HPDE6-E6E7 (cell line): Measurements from ENCODE around the gene NSMF.
"Not testable (repeated sequence)": the region's sequence is repeated elsewhere in the genome, so short reads cannot be mapped to it uniquely, and the experiment has no call there.

ENCODE experiments used
- DNase-seq: peaks from one replicate; pipeline ENCODE4 v3.0.0; 2011; ENCODE audit warnings: missing footprints; ENCODE audit errors: extremely low spot score

The NSMF gene

DNA sequence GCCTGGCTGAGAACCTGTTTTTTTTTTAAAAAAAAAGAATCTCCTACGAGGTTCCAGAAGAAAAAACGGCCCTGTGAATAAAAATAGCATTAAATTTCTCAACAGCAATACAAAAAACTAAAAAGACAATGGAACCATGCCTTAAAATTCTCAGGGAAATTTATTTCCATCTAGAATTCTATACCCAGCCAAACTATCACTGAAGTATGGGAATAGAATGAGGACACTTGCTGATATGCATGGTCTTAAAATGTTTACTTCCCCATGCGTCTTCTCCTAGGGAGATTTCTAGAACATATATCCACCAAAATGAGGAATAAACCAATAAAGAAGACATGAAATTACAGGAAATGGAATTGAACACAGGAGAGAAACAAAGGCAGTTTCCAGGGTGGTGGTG lies 16.5 kb upstream of the NSMF start:
- no peak for DNase-seq

DNA sequence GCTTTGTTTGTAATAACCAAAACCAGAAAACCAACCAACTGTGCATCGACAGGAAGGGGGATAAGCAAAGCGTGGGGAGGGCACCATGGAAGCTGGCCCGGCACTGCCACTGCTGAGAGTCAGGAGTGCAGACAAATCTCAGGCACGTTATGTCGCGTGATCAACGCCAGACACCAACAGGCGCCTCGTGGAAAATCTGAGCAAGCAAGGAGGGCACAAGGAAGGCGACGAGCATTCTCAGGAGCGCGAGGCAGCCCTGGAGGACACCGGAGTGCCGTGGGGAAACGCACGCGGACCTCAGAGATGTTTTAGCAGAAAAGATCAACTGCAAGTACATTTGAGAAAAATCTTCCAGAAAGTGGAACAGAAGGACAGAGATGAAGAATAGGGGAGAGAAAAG lies 15.1 kb upstream of the NSMF start:
- DNase-seq, result no peak

DNA sequence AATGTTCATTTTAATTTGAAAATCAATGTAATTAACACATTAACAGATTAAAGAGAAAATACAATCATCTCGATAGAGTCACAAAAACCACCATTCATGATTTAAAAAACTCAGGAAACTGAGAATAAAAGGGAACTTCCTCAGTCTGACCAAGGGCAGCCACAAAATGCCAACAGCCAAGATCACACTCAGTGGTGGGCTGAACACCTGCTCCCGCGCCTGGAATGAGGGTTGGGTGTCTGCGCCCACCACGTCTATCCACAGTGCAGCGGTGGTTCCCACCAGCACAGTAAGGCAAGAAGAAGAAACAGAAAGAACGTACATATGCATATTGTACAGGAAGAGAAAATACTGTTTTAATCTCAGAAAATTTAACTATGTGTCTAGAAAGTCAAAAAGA lies 11.7 kb upstream of the NSMF start:
- DNase-seq, result no peak

DNA sequence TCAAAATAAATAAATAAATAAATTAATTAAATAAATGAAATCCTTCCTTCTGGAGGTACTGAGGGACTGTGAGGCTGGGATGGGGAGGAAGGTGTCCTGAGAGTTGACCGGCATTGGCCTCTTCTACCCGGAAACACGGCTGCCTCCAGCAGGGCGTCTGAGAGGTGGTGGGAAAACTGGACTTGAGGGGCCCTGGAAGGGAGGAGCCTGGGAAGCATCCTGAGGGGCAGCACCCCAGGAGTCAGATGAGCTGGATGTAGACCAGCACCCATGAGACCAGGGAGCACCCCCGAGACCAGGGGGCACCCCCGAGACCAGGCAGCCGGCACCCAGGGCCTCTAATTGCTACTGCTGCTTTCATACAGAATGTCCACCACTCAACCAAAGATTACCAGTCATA lies 8.8 kb upstream of the NSMF start:
- no peak for DNase-seq

DNA sequence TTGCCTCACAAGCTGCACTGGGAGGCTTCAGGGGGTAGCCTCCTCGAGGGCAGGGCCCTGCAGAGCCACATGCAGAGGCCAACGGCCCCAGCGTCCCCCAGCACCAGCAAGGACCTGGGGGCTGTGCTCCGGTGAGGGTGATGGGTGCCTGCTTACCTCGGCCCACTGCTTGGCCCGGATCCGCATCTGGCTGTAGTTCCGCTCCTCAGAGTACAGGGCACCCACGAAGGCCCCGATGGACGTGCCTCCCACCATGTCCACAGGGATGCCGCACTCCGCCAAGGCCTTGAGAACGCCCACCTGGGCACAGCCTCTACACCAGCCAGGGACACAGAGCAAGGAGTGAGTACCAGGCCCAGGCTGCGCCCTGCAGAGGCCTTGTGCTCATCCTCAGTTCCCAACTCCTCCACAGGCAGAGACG lies 8.0 kb upstream of the NSMF start:
- no peak for DNase-seq

DNA sequence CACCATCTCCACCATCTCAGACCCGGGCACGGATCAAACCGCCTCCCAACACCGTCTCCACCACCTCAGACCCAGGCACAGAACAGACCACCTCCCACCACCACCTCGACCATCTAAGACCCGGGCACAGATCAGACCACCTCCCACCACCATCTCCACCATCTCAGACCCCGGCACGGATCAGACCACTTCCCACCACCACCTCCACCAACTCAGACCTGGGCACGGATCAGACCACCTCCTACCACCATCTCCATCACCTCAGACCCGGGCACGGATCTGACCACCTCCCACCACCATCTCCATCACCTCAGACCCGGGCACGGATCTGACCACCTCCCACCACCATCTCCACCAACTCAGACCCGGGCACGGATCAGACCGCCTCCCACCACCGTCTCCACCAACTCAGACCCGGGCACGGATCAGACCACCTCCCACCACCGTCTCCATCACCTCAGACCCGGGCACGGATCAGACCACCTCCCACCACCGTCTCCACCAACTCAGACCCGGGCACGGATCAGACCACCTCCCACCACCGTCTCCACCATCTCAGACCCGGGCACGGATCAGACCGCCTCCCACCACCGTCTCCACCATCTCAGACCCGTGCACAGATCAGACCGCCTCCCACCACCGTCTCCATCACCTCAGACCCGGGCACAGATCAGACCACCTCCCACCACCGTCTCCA lies 7.4 kb upstream of the NSMF start:
- not testable (repeated sequence) for DNase-seq

DNA sequence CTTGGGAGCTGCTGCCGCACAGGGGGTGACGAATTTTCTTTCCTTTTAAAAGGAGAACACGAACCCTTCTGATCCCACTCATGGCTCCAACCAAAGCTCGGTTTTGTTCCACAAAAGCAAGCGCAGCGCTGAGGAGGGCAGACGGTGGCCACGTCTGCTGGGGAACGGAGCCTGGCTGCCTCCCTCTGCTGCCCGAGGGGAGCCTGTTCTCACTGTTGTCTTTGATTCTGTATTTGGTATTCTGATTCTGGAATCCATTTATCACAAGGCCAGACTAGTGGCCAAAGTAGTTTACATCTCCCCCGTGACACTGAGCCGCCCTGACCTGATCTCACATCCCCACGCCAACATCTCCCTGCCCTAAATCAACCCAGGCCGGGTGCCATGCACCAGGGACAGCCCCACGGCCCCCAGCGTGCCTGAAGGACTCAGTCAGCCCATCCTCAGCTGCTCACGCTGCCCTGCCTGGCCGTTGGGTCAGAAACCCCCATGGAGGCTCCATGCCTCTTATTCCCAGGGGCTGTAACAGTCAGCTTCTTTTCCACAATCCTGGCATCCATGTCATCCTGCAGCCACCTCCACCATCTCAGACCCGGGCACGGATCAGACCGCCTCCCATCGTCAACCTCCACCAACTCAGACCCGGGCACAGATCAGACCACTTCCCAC lies 6.7 kb upstream of the NSMF start:
- no peak for DNase-seq

DNA sequence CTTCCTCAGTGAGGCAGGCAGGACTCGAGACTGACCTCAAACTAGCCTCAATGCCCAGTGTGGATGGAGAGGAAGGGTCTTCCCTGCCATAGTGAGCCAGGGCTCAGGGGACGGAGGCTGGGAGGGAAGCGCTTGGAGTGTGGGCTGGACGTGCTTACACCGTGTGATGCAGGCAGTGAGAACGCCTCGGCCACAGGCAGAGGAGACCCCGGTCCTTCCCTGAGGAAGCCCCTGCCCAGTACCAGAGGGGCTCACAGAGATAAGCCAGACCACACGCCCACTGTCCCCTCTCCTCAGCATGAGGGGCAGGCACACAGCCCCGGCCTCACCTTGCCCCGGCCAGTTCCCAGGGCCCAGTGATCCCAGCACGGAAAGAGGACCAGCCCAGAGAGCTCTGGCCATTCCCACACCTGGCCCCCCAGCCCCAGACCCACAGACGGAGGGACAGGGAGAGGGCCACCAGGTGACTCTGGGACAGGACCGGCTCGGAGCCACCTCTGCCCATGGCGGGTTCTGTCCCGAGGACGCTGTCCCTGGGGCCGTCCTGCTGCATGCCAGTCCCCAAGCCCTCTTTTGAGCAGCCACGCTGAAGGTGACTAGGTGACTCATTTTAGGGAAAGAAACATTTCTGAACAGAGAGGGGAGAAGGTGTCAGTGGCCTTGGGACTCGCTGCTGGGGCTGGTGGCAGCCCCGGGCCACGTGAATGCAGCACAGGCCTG lies 6.0 kb upstream of the NSMF start:
- no peak for DNase-seq

DNA sequence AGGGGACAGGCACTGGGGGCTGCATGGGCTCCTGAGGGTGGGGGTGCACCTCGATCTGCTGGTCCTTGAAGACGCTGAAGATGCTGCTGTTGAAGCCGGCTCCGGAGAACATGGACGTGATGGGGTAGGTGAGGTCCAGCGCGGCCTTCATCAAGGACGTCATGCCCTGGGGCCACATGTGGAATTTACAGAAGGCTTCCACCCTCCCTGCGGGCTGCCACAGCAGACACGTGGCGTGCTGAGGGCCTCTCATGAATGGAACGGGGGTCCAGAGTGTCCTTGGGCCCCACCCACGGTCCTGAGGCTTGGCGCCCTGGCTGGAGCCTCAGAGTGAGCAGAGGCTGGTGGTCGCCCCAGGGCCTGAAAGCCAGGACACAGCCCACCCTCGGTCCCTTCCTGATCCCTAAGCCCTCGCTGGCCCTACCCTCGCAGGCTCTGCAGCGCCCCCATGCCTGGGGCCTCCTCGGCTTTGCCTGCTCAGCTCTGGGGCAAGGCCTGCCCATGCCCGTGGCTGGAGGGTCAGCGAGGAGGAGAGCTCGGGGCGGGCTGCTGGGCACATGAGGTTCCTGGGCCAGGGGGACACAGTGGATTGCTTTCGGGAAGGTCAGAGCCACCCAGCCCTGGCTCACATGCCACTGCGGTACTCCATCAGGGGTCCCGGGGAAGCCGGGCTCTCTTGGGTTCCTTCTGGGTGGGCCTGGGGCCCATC lies 5.3 kb upstream of the NSMF start:
- DNase-seq, result no peak

DNA sequence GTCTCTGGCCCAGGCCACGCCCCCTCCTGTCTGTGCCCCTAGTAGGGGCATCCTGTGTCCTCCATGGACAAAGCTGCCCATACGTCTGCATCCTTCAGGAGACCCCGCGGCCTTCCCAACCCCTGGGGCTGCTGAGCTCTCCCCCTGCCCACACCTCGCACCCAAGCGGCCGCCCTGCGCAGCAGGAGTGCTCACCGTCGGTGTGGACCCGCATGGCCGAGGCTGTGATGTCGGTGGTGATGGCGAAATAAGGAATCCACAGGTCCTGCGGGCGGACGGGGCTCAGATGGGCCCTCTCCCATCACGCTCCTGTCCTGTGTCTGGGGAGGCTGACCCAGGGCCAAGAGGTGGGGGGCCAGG lies 4.8 kb upstream of the NSMF start:
- no peak for DNase-seq

DNA sequence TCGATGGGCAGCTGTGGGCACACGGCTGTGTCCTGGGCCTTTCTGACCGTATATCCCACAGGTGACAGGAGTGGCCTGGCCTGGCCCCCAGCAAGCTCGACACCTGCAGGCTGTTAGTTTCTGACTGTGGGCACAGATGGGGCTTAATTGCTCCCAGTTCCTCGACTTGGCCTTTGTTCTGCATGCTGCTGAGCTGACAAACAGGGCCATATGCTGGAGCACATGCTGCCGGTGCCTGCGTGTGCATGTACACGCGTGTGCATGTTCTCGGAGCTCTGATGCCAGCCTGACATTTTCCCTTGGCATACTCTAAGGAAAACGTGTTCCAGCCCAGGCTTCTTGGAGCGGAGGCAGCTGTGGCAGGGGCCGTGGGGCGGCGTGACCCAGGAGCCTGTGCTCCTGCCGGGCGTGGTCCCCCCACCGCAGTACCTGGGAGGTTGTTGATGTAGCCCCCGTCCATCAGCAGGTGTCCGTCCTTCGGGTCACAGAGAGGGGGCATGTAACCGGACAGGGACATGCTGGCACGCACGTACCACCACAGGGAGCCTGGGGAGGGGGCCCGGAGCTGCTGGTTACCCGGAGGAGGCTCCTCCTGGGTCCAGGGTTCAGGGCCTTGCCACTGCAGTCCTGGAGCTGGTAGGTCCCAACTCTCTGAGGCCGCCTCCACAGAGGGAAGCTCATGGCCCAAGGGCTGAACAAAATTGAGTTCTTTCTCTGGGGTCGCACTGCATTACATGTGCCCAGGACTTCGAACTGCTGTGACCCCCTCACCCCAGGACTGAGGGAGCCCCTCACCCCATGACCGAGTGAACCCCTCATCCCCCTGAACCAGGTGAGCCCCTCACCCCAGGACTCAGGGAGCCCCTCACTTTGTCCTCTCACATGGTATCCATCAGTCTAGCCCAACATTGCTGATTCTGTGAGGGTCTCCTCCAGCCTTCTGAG lies 4.1 kb upstream of the NSMF start:
- DNase-seq, result no peak

DNA sequence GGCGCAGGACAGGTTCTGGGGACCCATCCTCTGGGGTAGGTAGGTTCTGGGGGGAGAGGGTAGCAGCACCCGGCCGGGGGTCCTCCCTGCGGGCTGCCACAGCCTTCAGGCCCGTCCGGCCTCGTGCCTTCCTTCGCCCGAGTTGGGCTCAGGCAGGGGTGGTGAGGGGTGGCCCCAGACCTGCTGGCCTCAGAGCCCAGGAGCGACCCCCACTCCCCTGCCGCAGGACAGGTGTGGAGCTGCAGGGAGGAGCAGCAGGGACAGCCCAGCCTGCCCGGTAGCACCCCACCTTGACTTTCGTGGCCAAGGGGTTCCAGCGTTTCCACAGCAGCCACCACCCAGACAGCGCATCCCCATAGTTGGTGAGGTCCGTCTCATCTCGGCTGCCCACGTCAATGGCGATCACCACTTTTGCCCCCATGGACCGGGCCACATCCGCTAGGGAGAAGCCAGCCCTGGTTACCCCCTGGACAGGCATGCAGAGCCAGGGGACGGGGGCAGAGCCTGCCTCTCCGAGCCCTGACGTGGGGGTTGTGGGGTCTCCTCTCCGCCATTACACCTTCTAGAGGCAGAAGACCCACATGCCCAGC lies 3.4 kb upstream of the NSMF start:
- no peak for DNase-seq

DNA sequence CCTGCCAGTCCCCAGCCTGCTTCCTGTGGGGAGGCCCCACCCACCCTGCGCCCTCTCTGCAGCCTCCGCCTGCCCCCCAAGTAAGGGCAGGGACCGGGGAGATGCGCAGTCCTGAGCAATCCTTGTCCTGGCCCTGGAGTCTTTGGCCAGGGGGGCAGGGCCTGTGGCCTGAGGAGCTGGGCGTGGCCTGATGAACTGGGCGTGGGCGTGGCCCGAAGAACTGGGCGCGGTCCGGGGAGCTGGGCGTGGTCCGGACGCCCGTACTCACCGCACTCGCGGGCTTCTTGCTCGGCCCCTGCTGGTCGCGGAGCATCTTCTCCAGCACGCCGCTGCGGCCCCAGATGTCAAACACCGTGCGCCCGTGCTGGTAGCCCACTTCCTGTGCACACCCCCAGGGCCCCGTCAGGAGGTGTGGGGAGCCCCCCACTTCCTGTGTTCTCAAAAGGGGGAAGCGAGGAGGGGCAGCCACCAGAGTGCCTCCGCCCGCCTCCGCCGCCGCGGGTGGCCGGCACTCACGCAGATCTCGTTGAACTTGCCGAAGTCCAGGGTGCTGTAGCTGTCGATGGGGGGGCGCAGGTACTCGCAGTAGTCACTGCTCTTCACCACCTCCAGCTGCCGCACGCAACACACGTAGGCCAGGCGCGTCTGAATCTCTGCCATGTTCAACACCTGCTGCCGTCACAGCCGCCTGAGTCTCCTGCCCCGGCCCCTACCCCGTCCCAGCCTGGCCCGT lies 2.7 kb upstream of the NSMF start:
- no peak for DNase-seq

DNA sequence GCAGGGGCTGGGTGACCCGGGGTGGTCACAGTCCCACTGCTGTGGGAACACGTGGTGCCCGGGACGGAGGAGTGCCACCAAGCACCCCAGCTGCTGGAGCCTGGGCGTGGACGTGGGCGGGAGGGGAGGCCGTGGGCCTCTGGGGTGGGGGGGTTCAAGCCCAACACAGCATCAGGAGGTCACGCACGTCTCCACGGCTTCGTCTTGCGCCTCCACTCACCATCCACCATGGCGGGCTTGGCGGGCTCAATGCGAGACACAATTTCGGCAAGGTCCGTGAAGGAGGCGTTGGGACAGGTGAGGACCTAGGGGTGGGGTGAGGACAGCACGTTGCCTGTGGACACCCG lies 2.2 kb upstream of the NSMF start:
- no peak for DNase-seq

DNA sequence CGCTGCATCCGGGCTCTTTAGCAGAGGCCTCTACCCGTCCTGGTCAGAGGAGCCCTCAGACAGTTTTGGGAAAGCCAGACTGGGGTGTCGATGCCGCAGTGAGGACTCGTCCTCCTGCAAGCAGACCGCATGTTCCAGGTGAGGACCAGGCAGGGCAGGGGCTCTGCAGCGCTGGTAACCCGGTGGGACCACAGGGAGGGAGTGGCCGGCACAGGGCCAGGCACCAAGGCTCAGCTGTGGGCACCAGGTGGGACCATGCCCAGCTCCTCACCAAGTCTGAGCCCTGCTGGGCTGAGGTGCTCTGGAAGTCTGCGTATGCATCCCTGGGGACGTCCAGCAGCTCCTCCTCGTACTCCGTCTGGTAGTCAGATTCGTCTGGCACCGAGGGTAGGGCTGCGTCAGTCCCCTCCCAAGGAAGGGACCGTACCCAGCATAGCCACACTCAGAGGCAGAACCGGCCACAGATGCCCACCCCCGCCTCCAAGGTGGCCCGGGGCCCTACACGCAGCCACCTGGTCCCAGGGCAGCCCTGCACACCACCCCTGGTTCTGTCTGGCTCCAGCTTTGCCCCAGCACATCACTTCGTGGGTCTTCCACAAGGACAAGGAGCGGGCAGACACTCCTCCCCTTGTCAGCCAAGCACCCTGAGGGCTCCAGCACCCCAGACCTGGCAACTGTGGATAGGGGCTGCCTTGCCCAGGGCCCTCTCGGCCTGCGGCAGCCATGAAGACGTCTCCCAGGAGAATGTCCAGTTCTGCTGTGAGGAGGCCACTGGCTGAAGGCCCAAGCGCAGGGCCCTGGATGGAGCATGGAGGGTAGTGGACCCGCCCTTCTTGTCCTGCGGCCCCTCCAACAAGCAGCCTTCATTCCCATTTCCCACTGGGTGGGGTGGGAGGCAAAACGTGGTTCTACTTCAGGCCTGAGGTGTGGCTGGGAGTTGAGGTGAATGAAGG lies 1.5 kb upstream of the NSMF start:
- no peak for DNase-seq

DNA sequence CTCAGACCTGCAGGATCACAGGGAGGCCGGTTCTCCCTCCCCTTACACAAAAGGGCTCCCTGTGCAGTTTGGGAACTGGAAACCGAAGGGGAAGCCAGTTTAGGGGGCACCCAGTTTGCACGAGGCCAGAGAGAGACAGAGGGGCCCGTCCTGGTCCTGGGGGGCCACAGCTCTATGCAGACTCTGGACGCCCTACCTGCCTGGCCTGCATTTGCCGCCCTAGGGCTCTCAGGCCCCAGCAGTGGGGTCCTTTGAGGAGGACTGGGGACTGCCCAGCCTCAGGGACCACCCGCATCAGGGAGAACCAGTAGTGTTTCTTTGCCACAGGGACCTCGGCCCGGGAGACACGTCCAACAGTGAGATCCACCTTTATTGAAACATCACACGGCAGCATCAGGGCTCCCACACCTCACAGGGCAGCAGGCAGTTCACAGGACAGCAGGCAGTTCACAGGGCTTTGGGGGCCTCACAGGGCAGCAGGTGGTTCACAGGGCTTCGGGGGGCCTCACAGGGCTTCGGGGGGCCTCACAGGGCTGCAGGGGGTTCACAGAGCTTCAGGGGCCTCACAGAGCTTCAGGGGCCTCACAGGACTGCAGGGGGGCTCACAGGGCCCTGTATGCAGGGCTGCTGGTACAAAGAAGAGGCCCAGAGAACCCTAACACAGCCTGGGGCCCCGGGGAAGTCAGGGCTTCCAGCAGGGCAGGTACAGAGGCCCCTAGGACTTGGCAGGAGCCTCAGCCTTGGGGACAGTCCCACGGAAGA lies 648 bp upstream of the NSMF start:
- DNase-seq, result no peak

DNA sequence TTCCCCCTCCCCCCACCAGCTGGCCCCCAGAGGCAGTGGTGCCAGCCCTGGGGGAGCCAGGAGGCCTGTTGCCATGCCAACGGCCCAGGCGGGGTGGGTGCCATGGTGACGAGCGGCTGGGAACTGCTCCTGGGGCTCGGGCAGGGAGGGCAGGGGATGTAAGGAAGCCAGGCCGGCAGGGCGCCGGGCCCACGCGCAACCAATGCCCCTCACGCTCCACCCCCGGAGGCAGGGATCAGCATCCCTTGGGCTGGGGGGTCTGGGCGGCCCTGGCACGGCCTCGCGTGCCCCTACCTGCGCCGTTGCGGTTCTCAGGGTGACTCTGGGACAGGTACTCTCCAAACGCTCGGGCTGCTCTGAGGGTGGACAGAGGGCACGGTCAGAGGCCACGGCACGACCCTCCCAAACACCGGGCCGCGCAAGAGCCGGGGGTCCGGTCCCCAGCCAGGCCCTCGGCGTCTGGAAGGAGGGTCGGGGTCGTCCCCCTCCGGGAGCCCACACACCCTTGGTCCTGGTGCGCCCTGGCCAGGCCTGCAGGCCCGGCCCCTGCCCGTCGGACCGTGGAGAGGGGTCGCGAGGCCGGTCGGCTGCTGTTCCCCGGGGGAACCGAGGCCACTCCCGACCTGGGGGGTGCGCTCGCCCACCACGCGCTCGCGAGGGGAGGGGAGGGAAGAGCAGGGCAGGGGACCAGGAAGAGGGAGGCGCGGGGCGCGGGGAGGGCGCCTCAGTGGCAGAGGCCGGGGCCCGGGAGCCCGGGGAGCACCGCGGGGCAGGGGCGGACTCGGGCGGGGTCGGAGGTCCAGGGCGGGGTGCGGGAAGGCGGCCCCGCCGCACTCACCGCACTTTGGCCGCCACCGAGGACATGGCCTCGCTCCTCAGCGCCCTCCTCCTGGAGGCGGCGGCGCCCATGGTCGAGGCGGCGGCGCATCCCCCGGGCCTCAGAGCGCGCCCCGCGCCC lies 661 bp downstream of the NSMF start:
- no peak for DNase-seq
